Inflammatory macrophage treated with lipopolysaccharide for 1 hour (primary cell): ENCODE measurements around the gene ZKSCAN4.
A peak's percentile ranks its signal among the peaks of the same experiment; 100 is the strongest.

Source experiments
- DNase-seq, 2 donors: peaks; one replicate each; pipeline ENCODE4 v3.0.0-alpha.2; 2020 to 2022

The ZKSCAN4 gene

DNA sequence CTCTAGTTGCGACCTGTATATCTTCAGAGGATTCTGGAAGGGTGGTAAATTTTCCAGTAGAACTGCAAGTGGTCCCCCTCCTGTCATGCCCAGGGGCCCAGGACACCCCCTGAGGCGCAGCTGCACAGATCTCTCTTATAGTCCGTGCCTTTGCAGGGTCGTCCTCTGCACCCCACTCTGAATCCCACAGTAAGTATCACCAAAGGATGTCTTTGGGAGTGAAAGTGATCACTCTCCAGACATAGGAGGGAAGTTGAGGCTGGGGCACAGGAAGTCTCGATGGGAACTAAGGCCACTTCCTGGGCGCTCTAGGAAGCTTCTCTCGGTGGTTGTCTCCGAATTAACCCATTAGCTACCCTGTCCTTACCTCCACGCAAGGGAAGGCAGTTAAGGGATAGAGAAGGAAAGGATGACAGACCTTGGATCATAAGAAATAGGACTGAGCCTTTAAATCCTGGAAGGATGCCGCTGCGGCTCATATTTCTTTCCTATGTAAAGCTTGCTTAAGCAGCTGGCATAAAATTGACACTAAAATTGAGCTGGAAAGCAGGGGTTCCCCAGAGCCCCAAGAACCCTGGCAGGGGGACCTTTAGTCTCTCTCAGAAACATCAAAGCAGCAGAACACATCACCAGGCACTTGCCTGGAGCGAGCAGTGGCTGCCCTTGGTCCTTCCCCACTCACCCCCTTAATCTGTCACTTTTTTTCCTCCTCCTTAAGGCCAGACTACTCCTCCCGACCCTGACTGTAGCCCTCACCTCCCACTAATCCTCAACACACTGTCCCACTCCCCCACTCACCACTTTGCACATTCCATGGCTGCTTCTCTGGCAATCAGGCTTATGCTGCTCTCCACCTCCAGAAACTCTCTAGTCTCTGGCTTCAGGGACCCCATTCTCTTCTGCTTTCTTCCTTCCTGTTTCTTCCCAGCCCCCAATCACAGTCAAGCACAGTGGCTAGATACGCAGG is at the start of gene ZKSCAN4:
TSS of gene ZKSCAN4 (minus strand) at position 261 of the 967 bp plus-strand sequence. CDS start 289 bp downstream, outside the sequence.
- DNase-seq = peak; percentile 82 to 95

GRCh38 chr6:28296520-28297060 is 44.5 kb upstream of the ZKSCAN4 start:
- no peak for DNase-seq

DNA sequence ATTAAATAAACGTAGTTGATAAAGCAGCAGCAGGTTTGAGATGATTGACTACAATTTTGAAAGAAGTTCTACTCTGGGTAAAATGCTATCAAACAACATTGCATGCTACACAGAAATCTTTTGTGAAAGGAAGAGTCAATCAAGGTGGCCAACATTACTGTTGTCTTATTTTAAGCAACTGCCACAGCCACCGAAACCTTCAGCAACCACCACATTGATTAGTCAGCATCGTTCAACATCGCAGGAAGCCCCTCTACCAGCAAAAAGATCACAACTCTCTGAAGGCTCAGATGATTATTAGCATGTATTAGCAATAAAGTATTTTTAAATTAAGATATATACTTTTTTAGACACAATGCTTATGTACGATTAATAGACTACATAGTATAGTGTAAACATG is 43.3 kb upstream of the ZKSCAN4 start:
- DNase-seq = no peak

- no peak for DNase-seq
These were observed 39.5 kb upstream of the ZKSCAN4 start for GRCh38 chr6:28291573-28291972.

DNA sequence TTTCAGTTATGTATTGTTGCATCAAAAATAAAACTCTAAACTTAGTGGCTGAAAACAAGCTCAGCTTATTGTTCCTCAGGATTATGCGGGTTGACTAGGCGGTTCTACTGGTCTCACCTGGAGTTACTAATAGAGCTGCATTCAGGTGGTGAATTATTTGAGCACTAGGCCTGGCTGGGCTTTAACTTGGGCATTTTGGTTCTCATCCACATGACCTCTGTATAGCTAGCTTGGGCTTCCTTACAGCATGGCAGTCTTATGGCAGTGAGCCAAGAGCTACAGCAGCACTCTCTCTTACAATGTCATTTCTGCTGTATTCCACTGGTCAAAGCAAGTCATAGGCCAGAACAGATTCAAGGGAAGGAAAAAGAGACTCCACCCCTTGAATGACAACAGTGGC is 30.9 kb upstream of the ZKSCAN4 start:
- no peak for DNase-seq

DNA sequence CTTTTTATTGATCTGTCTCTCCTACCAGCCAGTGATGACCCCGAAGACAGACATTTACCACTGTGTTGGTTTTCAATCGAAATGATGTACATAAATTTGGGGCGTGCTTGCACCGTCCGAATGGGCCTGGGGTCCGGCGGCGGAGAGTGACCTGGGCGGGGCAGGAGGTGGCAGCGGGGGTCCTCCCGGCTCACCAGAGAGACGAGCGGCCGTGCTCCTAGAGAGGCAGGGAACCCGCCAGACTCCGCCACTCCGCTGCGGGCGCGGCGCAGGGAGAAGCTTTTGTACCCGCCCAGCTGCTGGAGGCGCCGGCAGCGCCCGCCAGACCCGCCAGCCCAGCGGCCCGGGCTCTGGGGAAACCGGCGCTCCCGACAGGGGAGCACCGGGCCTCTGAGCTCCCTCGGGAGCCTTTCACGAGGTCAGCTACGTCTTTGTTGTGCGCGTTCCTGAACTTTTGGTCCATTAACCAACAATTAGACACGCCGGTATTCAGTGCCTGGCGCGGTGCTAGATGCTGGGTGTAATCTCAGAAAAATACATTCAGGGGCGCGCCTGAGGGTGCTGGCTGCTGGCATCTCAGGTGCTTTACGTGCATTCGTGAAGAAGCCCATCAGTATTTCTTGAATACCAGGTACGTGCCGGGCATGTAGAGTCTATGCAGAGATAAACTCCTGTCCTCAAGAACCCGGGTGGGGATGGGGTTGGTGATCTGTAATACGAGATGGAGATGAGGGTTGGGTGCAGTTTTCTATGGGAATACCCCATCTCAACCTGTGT is 29.4 kb upstream of the ZKSCAN4 start, which contains the start of gene PGBD1:
TSS of gene PGBD1 (plus strand) at position 285 of the 777 bp plus-strand sequence. CDS start 2,242 bp downstream, outside the sequence.
- DNase-seq = peak; percentile 25 to 44

DNA sequence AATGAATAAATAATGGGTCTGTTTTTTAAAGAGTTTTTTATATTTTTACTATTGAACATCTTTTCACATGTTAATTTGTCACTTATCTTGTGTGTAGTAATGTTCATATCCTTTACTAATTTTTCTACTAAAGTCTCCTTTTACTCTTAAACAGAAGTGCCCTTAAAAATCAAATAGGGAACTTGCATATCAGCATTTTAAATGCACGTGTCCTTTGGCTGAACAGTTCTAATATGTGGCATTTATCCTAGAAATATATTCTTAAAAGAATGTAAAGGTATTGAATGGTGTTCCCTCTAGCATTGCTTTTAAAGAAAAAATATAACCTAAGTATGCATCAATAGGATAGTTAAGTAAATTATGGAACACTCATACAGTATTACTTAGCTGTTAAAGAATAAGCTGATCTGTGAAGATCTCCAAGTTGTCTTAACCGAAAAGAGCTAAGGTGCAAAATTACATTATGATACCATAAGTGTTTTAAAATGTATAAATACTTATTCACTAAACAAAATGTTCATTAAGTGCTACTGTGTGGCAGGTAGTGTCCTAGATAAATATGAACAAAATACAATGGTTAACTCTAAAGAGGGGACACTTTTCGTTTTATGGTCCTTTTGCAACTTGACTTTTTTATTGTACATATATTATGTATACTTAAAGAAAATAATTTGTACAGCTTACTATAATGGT is 28.7 kb upstream of the ZKSCAN4 start:
- no peak for DNase-seq

DNA sequence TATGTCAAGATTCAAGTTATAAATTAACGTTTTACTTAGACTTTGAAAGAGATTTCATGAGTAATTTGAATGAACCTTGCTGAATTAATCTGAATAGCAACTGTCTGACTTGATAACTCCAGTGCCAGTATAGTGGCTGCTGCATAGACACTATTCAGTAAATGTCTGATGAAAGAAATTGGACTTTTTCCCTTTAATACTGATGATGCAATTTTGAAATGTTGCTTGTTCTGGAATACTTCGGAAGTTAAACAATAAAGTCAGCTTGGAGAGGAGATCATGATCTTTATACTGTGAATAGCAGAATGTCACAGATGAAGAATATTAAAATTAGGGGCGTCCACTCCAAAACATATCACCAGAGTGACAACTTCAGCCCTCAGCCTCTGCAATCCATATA is 25.7 kb upstream of the ZKSCAN4 start:
- DNase-seq = no peak

GRCh38 chr6:28274888-28275287 is 22.8 kb upstream of the ZKSCAN4 start:
- DNase-seq = no peak

GRCh38 chr6:28269492-28269891 is 17.4 kb upstream of the ZKSCAN4 start:
- DNase-seq = no peak

DNA sequence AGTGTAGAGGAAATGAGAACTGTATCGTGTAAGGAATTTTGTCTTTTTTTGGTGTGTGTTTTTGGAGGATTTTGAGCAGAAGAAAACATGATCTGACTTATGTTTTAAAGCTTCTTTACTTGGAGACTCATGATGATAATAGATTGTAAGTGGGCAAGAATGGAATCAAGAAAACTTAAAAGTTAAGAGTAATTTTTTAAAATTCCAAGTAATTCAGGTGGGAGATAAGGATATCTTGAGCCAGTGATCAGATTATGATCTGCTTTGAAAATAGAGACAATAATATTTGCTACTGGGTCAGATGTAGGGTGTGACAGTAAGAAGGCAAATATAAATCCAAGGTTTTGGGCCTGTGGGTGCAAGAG is 15.6 kb upstream of the ZKSCAN4 start:
- DNase-seq = no peak

- DNase-seq = peak; percentile 79 to 96
These were observed 15.1 kb upstream of the ZKSCAN4 start, which contains the start of gene ZSCAN26 for GRCh38 chr6:28266962-28267694. ZSCAN26 (plus strand) TSS chr6:28267143; CDS start chr6:28271920, 4,777 bp downstream.

DNA sequence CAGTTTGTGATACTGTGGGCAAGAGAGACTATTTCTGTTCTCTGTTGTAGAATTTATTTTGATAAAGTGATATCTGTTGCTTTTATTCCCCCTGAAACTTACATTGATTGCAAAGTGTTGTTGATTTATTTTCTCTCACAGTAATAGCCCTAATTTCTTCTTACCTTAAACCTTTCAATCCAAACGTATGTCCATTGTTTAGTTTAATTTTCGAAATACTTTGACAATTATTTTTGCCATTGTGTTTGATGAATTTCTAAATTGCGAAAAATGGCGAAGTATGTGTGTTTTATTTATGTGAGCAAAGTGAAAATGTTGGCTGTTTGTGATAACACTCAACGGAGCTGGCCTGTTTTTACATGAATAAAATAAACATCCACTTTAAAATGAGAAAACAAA is 14.5 kb upstream of the ZKSCAN4 start:
- no peak for DNase-seq

GRCh38 chr6:28264834-28265401 is 12.8 kb upstream of the ZKSCAN4 start:
- no peak for DNase-seq

- no peak for DNase-seq
These were observed 11.9 kb upstream of the ZKSCAN4 start for GRCh38 chr6:28263922-28264321.

- peak; percentile 79 to 94 for DNase-seq
These were observed 7.1 kb upstream of the ZKSCAN4 start, which contains the start of gene NKAPL for GRCh38 chr6:28258877-28259777. NKAPL (plus strand) TSS chr6:28259297; CDS start chr6:28259372, 75 bp downstream.

- no peak for DNase-seq
These were observed 5.0 kb upstream of the ZKSCAN4 start for GRCh38 chr6:28257042-28257441.

- peak in 1 of 2 donors; percentile 20 for DNase-seq
These were observed 2.1 kb upstream of the ZKSCAN4 start for GRCh38 chr6:28254121-28254519.

DNA sequence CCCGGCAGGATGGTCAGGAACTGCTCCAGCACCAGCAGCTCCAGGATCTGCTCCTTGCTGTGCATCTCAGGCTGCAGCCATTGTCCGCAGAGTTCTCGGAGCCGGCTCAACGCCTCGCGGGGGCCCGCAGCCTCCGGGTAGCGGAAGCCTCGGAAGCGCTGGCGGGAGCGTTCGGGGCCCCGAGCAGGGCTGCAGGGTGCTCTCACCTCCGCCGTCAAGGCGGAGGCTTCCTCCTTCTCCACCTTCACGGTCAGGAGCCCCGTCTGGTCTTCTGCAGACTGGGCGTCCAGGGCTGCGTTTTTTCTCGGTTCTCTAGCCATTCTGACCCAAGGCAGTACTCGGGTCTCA is 434 bp downstream of the ZKSCAN4 start:
- DNase-seq = no peak

DNA sequence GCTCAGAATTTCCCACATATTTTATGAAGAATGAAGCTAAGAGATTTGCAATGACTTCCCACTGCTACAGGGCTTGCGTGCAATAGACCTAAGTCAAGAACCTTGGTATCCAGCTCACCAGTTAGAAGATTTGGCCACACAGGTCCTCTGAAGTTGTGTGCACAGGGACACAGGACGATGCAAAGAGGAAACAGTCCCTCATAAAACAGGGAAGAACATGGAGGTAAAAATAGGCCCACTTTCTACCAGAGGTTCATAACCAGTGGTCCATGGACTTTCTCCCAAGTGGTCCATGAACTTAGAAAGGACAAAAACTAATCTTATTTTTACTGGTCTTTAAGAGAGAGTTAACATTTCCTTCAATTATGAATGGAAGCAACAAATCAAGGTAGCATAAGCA is 1.3 kb downstream of the ZKSCAN4 start:
- DNase-seq = no peak
